Airway epithelial cell (primary cell): ENCODE data around the gene PSG11. TPM values are rescaled to one million over a fixed set of nuclear protein-coding genes. Genes with fewer than 3 reads are reported as not detected.

Experiments
- total RNA-seq: library from RNA; depleted of rRNA; stranded (reverse); fragments of >200 nt; gene quantifications from 2 replicates; pipeline ENCODE4 v1.2.3, GENCODE V29; 2015

The PSG11 gene
- total RNA-seq = not detected in 2 replicates

GRCh38 chr19:43026369-43026768 is at the start of gene PSG11:
Gene PSG11, minus strand, starts transcription at chr19:43026469. Its CDS starts 97 bp downstream, at chr19:43026372.

Other genes starting within 250 kb of the PSG11 start
- not detected in 2 replicates for gene PSG1, start 146.8 kb downstream of the PSG11 start, total RNA-seq
- gene PSG6, start 108.6 kb downstream of the PSG11 start, total RNA-seq = not detected in 2 replicates
- gene PSG7, start 89.3 kb downstream of the PSG11 start, total RNA-seq = not detected in 2 replicates
- gene PSG2, start 56.2 kb upstream of the PSG11 start, total RNA-seq = not detected in 2 replicates
- gene PSG5, start 160.1 kb upstream of the PSG11 start, total RNA-seq = 0.35 TPM in 1 of 2 replicates, not detected in the other
- not detected in 2 replicates for gene PSG4, start 179.2 kb upstream of the PSG11 start, total RNA-seq
- gene PSG9, start 243.1 kb upstream of the PSG11 start, total RNA-seq = not detected in 2 replicates